ENCODE measurements around the gene RERE. TPM values are rescaled to one million over a fixed set of nuclear protein-coding genes. Genes with fewer than 3 reads are reported as not detected.

RERE gene
- total RNA-seq, 1 donor from 2014 or later, result 76.0 TPM

DNA sequence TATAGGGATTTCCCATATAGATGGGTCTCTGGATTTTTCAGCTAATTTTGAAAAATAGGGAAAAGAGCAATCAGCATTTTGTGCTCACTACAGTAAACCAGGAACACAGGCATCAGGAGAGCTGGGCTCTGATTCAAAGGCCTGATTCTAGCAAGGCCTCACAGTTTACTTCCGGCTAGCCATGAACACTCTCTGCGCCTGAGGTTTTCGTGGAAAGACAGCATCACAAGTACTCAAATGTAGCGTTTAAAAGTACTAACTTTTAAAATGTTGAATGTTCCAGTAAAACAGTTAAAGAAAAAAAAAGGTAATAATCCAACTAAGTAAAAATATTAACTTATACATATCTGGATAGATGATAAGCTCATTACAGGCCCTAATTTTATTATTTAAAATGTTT is 379.0 kb downstream of the RERE start:
- intact Hi-C loops (cut with micrococcal nuclease), result no loop called here

DNA sequence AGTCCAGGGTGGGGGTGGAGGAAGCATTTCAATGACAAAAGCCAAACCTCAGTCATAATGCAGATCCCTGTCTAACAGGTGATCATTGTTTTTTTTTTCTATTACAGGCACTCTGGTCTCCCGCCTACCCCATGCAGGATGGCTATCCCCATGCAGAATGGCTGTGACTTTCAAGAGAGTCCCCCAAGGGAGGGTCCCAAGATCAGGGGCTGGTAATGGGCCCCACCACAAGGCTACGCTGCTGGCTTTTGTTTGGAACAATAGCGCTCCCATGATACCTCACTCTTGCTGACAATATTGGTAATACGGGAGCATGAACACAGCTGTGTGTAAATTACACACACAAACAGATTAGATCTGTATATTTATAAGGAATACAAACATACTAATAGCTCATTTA is 380.1 kb downstream of the RERE start:
- intact Hi-C loops (cut with micrococcal nuclease), result no loop called here

DNA sequence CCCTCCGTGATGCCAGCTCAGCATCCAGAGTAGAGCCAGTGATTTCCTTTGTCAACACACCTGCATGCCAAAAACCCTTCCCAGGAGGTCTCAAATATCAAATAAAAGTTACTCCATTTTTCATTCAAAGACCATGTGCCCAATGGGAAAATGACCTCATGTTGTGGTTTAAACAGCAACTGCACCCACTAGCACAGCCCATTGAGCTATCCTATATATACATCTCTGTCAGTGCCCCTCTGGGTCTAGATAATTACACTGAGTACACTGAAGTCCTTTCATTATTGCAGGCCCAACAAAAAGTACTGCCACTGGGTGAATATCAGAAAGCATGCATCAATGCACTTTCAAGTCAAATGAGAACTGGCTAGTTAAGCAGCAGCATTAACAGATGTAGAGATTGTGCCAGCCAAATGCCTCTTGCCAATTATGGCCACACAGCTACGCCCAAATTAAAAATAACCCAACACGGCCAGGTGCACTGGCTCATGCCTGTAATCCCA is 381.8 kb downstream of the RERE start:
- intact Hi-C loops (cut with micrococcal nuclease), result no loop called here

DNA sequence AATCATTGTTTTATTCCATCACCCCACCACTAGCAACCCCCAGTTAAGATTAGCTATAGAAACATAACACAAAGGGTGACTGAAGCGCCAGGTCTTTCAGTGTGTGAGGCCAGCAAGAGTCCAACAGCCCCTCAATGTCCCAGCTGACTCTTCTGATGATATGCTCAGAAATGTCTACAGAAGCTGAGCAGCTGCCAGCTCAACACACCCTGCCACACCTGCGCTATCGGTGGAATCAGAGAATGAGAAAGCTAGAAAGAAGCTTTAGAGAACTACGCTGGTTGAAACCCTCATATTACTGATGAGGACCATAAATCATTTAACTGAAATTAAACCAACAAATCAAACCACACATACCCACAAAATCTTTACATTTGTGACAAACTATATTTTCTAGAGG is 383.3 kb downstream of the RERE start:
- intact Hi-C loops (cut with micrococcal nuclease), result no loop called here

DNA sequence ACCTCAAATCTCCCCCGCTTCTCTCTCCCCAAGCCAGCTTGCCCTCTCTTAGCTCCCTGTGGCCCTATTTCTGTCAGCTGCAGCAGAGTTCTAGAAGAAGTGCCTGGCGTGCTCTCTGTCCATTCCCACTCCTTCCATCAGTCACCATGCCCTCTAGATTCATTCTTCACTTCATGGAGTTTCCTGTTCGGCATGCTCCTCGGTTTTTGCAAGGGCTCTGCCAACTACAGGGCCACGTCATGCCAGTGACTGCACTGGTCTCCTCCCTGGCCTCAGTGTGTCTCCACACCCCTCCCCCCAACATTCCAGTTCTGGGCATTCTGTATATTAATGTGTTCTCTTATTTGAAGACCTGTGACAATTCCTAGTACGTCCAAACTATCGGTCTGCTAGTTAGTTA is 385.7 kb downstream of the RERE start:
- intact Hi-C loops (cut with micrococcal nuclease), result no loop called here

DNA sequence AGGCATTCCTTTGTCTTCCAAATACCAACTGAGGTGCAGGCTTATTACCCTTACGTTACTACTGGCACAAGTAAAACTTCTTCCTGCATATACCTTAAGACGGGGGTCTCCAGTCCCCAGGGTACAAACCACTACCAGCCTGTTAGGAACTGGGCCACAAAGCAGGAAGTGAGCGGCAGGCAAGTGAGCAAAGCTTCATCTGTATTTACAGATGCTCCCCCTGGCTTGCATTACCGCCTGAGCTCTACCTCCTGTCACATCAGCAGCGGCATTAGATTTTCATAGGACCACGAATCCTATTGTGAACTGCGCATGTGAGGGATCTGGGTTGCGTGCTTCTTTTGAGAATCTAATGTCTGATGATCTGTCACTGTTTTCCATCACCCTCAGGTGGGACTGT is 386.4 kb downstream of the RERE start:
- intact Hi-C loops (cut with micrococcal nuclease), result no loop called here

DNA sequence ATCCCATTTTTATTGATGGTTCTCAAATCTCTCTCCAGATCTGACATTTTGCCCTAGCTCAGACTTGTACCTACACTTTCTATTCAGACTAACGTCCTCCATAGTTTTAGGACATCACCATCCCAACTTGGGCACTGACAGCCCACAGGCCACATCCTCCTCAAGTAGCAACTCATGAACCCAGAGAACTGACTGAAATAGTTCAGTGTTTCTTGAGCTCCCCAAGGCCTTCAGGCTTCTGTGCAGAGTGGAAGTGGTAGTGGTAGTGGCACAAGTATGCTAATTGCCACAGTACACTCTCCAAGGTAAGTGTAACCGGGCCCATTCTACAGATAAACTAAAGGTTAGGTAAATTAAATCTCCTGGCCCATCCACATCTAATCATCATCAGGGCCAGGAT is 387.0 kb downstream of the RERE start:
- intact Hi-C loops (cut with micrococcal nuclease), result no loop called here

DNA sequence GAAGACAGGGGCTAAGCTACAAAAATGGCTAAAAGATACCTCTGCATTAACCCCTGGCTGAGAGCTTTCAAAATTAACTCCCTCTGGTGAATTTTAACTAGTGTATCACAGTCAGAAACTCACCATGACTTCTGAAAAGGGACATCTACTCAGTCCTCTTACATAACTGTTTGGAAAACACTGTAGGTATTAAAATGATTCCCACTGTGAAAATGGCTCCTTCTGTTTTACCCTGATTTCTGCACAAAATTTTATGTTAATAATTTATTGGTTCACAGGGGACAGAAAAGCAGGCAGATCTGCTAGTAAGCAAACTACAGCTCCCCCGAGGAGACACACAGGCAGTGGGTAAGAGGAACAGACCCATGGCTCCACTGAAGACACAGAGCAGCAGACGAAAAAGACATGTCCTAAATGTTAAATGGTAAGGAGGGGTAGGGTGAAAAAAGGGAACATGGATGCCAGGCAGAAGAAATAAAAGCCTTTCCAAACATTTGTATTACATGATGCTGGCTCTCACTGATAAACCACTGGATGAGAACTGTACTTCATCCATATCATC is 387.8 kb downstream of the RERE start:
- intact Hi-C loops (cut with micrococcal nuclease), result no loop called here

DNA sequence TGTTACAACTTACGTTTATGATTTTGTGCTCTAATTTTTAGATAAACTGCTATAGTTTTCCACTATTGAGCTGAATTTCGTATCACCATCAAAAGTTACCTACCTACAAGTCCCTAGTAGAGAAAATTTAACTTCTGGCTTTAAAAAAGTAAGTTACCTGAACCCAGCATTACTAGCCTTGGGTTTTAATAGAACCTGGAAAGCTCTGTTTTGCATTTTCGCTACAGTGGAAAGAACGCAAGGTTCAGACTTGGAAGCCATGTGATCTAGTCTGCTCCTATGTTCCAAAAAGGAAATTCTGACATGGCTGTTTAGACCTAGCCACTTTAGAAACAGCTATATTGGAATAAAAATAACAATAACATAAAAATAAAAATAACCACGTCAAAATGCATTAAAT is 389.0 kb downstream of the RERE start:
- intact Hi-C loops (cut with micrococcal nuclease), result no loop called here

DNA sequence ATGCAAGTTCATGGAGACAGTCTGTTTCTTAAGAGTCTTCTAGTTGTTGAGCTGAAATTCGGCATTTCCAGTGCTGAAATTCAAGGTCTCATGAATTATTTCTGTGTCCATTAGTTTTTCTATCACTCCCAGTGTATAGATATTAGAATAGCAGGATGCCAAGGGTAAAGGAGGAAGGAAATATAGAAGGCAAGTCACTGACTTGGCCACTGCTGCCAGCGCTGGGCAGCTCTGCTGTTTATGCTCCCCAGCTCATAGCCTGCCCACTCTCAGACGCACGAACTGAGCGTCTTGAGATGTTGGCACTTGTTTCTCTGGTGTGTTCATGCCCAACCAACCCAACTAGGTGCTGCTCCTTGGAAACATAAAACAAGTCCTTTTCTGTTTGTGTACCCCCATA is 389.5 kb downstream of the RERE start:
- intact Hi-C loops (cut with micrococcal nuclease), result no loop called here

DNA sequence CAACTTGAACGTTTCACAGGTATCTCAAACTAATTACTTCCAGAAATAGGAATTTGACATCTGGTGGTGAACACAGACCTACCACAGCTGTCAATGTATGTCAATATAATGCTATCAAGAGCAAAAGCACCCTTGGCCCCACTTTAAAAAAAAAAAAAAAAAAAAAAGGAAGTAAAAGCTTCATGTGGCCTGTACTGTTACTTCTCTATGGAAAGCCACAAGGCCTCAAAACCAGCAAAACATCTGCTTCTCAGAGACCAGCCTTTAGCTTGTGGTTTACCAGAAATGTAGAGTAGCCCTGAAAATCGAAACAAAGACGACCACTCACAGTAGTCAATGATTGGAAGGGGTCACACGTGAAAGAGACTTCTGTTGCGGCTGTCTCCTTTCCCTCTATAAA is 389.9 kb downstream of the RERE start:
- intact Hi-C loops (cut with micrococcal nuclease), result no loop called here

DNA sequence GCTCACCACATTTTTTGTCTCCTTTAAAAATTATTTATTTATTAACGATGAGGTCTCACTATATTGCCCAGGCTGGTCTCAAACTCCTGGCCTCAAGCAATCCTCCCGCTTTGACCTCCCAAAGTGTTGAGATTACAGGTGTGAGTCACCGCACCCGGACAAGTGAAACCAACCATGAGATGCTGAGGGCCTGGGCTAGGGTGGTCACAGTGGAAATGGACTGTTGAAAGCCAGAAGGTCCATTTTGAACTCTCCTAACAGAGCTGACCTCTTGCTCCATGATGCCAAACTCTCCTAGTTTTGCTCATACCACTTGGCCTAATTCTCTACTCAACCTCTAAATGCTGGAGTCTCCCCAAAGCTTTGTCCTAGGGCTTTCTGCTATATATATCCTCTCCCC is 390.4 kb downstream of the RERE start:
- intact Hi-C loops (cut with micrococcal nuclease), result no loop called here

DNA sequence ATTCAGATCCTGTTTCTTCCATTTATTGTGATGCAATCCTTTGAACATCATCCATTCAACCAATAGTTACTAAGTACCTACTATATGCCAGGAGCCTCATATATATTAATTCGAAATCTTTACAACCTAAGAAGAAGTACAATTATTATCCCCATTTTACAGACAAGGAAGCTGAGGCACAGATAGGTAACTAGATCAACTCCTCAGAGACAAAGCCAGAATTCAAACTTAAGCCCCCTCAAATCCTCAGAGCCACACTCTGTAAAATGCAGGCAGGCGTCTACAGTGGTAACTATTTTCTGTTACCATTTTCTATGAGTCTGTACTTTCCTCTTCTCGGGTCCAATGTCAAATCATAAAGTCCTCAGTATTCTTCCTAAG is 391.7 kb downstream of the RERE start:
- intact Hi-C loops (cut with micrococcal nuclease), result no loop called here

DNA sequence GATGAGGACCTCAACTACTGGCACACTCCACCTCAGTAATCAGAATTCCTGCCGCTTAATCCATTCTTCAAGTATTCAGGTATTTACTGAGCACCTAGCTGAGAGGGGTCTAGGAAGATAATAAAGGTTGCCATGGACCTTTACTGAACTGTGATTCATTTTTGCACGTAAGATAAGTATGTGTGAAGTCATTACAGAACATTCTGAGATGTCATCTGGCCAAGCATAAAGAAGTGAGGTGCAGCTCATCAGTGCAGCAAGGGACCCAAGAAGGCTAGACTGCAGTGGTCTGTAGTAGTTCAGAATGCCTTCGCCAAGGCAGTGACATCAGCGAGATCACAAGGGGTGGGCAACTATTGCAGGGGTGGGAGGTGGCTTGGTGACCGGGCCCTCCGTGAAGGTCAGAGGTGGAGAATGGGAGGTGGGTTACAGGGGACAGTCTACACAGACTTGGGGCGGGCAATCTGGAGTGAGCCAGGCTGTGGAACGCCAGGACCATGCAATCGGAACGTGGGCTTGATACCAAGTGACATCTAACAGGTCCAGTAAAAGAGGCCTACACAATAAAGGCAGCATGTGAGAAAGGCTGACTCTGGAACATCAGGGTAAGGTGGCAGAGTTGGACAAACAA is 392.2 kb downstream of the RERE start:
- intact Hi-C loops (cut with micrococcal nuclease), result no loop called here

DNA sequence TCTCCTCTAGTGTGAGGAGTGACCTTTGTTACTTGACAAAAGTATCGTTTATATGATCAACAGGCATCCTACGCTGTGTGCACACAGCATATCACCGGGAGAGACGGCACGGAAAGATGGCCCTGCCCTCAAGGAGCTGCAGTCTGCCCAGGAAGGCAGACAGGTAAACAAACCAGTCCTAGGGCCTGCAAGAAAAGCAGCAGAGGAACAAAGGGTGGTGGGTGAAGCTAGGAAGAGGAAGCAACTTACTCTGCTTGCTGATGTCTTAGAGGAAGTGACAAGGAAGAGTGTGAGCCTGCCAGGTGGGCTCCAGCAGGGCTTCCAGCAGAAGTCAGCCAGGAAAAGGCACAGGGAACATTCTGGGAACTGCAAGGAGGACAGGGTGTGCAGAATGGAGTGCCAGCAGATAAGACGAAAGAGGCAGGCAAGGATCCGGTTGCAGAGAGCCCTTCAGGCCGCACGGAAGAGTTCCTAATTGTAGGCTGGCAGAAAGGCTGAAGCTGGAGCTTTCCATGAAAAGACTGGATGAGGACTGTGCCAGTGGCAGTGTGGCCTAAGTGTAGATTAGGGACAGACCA is 392.8 kb downstream of the RERE start:
- intact Hi-C loops (cut with micrococcal nuclease), result loop anchor here (5.0 kb wide), 3 partner anchors 48 to 178 kb away; no protein-coding TSS in a partner anchor

DNA sequence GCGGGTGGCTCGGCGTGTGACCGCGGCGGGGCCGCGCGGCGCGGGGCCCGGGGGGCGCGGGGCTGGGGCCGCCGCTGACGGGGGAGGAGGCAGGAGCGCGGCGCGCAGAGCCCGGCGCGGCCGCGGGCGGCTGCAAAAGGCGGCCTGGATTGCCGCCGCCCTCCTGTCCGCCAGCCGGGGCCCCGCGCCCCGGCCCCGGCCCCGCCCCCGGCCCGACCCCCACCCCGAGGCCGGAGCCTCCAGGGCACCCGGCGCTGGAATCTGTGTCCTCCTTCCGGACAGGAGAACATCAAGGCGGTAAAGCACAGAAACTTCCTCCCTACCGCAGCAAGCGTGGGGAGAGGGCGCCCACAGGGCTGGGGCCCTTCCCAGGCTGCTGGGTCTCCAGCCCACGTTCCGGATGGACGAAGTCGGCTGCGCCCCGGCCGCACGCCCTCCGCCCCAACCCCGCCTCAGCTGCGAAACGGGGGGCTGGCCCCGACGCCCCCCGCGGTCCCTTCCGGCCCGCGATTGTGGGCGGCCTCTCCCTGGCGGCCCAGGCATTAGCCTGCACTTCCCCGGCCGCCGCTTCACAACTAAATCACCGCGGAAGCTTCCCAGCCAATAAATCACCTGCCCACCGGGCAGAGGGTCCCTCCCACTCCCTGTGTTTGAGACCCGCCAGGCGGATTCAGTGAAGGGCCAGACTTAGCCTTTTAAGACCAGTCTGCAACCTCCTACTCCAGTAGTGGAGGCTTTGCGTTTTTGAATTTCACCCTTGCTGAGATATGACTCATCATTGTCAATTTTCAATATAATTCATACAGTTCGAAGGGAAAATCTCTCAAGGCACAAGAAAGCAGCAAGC is 393.5 kb downstream of the RERE start:
- intact Hi-C loops (cut with micrococcal nuclease), result loop anchor here (2.0 to 5.0 kb wide), 4 partner anchors 48 to 279 kb away; no protein-coding TSS in a partner anchor

DNA sequence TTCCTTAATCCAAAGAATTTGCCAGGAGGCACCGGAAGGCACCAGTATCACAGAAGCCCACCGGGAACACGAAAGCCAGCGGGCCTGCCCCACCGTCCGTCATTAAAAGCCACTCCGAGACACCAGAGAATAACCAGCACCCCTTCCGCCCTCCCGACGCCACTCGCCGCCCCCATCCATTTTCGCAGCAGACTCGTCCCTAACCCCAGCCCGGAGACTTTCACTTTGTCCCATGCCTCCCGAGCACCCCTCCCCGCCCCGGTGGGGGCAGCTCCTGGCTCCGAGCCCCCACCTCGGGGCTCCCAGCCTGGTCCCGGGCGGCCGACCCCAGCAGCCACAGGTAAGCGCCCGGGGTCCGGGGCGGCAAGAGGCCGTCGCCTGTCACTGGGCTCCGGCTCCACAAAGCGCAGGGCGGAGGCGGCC is 394.2 kb downstream of the RERE start:
- intact Hi-C loops (cut with micrococcal nuclease), result loop anchor here (2.0 to 5.0 kb wide), 4 partner anchors 49 to 280 kb away; no protein-coding TSS in a partner anchor

DNA sequence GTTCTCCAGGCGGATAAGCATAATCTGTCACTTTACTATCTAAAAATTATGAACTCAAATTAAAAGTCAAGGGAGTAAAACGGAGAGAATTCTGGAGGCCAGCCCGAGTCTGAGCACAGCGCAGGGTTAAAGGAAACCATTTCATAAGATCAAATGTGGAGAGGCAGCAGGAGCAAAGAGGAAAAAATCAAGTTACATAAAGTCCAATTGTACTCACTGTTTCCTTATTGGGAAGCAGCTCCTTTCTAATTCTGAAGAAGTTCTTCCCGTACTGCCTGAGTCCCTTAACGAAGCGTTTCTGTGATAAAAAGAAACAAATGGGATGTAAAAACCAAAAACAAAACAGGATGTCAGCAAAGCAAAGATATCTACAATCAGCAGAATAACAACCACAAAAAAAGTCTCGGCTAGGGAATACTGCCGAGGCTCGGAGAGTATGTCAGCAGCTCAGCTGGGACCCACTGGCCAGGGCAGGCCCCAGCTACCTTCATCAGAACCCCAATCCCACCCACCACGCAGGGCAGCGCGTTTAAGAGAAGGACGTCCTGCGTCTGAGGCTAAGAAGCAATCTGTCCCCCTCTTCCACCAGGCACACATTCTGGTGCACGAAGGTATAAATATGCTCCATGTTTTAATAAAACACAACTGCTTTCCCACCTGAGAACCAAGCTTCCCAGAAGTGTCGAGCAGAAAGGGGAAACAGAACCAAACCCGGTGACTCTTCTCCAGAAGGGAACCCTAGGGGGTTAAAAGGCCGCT is 394.8 kb downstream of the RERE start:
- intact Hi-C loops (cut with micrococcal nuclease), result loop anchor here (2.0 to 5.0 kb wide), 4 partner anchors 50 to 280 kb away; no protein-coding TSS in a partner anchor

DNA sequence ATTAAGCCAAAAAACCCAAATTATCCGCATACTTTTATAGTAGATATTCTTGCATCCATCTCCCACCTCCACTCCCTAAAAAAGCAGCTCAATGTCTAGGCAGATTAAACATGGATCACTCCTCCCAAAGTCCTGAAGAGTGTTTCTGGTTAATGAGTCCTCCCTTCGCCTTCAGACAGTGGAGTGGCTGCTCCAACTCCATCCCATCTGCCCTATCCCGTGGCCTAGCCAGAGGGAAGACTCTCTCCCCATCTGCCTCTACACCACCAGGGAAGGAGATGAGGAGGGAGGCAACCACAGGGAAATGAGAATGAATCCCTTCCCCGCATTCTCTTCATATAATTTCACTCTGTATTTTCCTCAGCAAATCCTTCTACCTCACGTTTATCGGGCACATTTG is 395.7 kb downstream of the RERE start:
- intact Hi-C loops (cut with micrococcal nuclease), result loop anchor here (2.0 to 5.0 kb wide), 4 partner anchors 51 to 281 kb away; no protein-coding TSS in a partner anchor

DNA sequence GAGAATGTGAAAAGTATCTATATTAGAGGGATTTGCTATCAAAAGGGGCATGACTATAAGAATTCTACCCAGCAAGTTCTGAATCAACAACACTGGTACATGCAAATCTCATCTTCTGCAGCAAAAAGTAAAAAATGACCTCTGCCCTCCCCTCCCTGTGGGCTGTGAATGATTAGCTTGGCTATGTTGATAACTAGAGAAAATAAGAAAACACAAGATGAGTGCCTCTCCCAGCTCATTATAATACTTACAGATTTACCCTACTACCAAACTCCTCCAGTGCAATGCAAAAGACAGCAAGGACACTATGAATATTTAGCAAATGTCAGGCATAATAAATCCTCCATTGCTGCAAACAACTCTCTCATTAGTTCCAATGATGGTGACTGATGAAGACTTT is 397.1 kb downstream of the RERE start:
- intact Hi-C loops (cut with micrococcal nuclease), result loop anchor here (5.0 kb wide), 3 partner anchors 52 to 182 kb away; no protein-coding TSS in a partner anchor

DNA sequence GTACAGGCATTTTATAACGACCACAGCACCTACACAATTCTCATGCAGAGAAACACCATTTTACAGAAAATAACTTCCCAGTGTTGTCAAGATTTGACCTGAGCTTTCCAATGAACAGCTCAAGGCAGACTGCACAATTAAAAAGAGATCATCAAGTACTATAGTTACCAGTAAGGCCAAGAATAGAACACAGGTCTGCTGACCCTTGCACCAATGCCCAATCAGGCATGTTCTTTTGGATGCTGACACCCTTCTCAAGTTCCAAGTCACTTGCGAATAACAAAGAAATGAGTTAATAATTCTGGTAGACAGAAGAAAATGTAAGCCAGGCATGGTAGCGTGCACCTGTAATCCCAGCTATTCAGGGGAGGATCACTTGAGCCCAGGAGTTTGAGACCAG is 397.6 kb downstream of the RERE start:
- intact Hi-C loops (cut with micrococcal nuclease), result loop anchor here (5.0 kb wide), 3 partner anchors 52 to 182 kb away; no protein-coding TSS in a partner anchor
